Pancreas (tissue), 10 donors: Measurements from ENCODE around the gene GPR18. TPM values are rescaled to one million over a fixed set of nuclear protein-coding genes. Genes with fewer than 3 reads are reported as not detected.

Experiments used
- ATAC-seq, 4 donors: fragments of 200-7000 bp; cut with Tn5 transposase; one replicate each; pipeline versions ENCODE4 v1.8.0 to v1.9.1; 2020; ENCODE audit warnings: mild to moderate bottlenecking in 4 of 4, moderate library complexity in 4 of 4
- DNase-seq, 6 donors: peaks; one replicate each; pipeline ENCODE4 v3.0.0-alpha.2; 2020
- FAIRE-seq: peaks from 2 replicates; lab custom pipeline; 2012; peaks lifted over from hg19 to GRCh38; lab: Jason Lieb, UNC
- H3K27ac ChIP-seq, 4 donors: fragments of 200-600 bp; sonication (generic); 1 replicate in 3 of 4; 2 replicates in 1 of 4; pipeline versions ENCODE4 v1.5.0 to v1.8.0; 2020
- H3K27me3 ChIP-seq, 4 donors: fragments of 200-600 bp; one replicate each; pipeline ENCODE4 v1.8.0; 2021
- H3K36me3 ChIP-seq, 3 donors: fragments of 200-600 bp; sonication (generic) in 1 of 3; one replicate each; pipeline versions ENCODE4 v1.5.0 to v1.8.0; 2020 to 2021
- H3K4me1 ChIP-seq, 3 donors: fragments of 200-600 bp; one replicate each; pipeline ENCODE4 v1.8.0; 2021
- H3K4me3 ChIP-seq, 4 donors: fragments of 200-600 bp; sonication (generic) in 2 of 4; one replicate each; pipeline versions ENCODE4 v1.5.0 to v1.8.0; 2020 to 2021
- H3K9me3 ChIP-seq, 4 donors: fragments of 200-600 bp; one replicate each; pipeline ENCODE4 v1.8.0; 2021
- WGBS, 2 donors: extraction: QIAGEN DNeasy Blood & Tissue Kit; methylation state at CpG; one replicate each; pipeline ENCODE4 v1.1.7; 2013; 5-methylcytosine and 5-hydroxymethylcytosine counted together
- intact Hi-C, 3 donors: fragments of 100-400 bp; cut with DNase I; formaldehyde crosslinking; loops; one replicate each; pipeline versions ENCODE4 v1.11.1 to v1.14.2; 2022
- polyA plus RNA-seq, 2 donors: library from polyadenylated mRNA; stranded (reverse); fragments of 200-250 nt; gene quantifications; one replicate each; pipeline ENCODE4 v1.2.3, GENCODE V29; 2013
- total RNA-seq, 6 donors: library from RNA; stranded (reverse); fragmentation: NEBNext Ultra II Directional in 4 of 6; extraction: Animal tissue kit (Norgen Biotek cat#: 25700) in 4 of 6; gene quantifications; one replicate each; pipeline versions ENCODE4 v1.2.1 to v1.2.4, GENCODE V29; 2021 to 2023
- TF ChIP-seq, protein P1 (sequence below), 4 donors: fragments of 200-600 bp; sonication (generic) in 3 of 4; IDR thresholded peaks; one replicate each; pipeline versions ENCODE4 v1.5.0 to v1.8.0; 2021; ENCODE audit warnings: antibody characterized with exemption in 4 of 4
- donor health status: healthy with polysubstance abuse.
- donor health status: DM: no; HTN: no; CAD: no; lungs with moderate emphysema.
- donor health status: DM: no; HTN: no; CAD: no.
- donor health status: control.
- donor health status: control.
- donor health status: Bipolar disorder and iron deficiency.
- donor health status: DM: yes; HTN: yes; CAD: no.
- donor health status: DM: no; HTN: no; CAD: no.
- donor health status: DM: no; HTN: no; CAD: no.
- donor health status: DM: yes; HTN: yes; CAD: no.

GPR18 gene
- total and polyA plus RNA-seq, 8 donors: 0.14 to 0.22 TPM; not detected in 6

GRCh38 chr13:99269627-99270241, 11.6 kb upstream of the GPR18 start:
- Histone ChIP-seq H3K27me3 (no peaks in the 10 kb centered on the region), H3K9me3 (no peaks in the 10 kb centered on the region), H3K4me3 (no peak overlapping the region), H3K4me1 (no peaks in the 10 kb centered on the region), H3K36me3 (no peaks in the 10 kb centered on the region), H3K27ac (no peak overlapping the region)
- WGBS, 2 donors: 73 to 78% methylated on average over 3 of the region's 3 CpGs
- no peak for DNase-seq
- intact Hi-C loops: loop anchor here in 2 of 3 donors (5.0 to 10.0 kb wide), 3 partner anchors 92 to 168 kb away; no protein-coding TSS in a partner anchor
- FAIRE-seq: peak; percentile 90
- ATAC-seq: peak in 3 of 4 donors; percentile 79 to 87 (median 84)
- TF ChIP-seq, protein P1, sequence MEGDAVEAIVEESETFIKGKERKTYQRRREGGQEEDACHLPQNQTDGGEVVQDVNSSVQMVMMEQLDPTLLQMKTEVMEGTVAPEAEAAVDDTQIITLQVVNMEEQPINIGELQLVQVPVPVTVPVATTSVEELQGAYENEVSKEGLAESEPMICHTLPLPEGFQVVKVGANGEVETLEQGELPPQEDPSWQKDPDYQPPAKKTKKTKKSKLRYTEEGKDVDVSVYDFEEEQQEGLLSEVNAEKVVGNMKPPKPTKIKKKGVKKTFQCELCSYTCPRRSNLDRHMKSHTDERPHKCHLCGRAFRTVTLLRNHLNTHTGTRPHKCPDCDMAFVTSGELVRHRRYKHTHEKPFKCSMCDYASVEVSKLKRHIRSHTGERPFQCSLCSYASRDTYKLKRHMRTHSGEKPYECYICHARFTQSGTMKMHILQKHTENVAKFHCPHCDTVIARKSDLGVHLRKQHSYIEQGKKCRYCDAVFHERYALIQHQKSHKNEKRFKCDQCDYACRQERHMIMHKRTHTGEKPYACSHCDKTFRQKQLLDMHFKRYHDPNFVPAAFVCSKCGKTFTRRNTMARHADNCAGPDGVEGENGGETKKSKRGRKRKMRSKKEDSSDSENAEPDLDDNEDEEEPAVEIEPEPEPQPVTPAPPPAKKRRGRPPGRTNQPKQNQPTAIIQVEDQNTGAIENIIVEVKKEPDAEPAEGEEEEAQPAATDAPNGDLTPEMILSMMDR (IDR thresholded peaks at IDR 0.05): peak in 3 of 4 donors; percentile 21 to 23 (median 22)

DNA sequence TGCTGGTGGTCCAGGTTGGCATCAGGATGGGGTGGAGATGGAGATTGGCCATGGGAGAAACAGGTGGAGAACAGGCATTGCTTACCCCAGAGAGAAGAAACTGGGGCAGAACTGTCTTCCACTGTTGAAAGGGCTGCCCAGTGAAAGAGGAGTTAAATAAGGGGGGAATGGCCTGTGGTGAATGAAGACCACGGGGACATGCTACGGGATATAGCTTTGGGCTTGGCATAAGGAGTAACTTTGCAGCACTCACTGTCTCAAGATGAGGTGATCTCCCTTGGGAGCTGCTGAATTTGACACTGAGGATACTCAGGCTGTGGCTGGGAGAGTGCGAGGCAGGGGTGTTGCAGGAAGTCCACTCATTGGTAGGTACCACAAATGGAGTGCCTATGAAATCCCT, 10.6 kb upstream of the GPR18 start:
- no peak for FAIRE-seq
- intact Hi-C loops: loop anchor here in 2 of 3 donors (5.0 to 10.0 kb wide), 3 partner anchors 92 to 168 kb away; no protein-coding TSS in a partner anchor
- TF ChIP-seq, protein P1 (IDR thresholded peaks at IDR 0.05): no peak
- H3K27me3 ChIP-seq: no peaks in the 10 kb centered on the region
- no peaks in the 10 kb centered on the region for H3K9me3 ChIP-seq
- H3K4me1 ChIP-seq: no peaks in the 10 kb centered on the region
- no peaks in the 10 kb centered on the region for H3K36me3 ChIP-seq
- H3K27ac ChIP-seq: no peak overlapping the region
- DNase-seq: no peak
- WGBS, 2 donors: 92 to 93% methylated on average over 3 of the region's 3 CpGs
- ATAC-seq: no peak
- H3K4me3 ChIP-seq: no peak overlapping the region

DNA sequence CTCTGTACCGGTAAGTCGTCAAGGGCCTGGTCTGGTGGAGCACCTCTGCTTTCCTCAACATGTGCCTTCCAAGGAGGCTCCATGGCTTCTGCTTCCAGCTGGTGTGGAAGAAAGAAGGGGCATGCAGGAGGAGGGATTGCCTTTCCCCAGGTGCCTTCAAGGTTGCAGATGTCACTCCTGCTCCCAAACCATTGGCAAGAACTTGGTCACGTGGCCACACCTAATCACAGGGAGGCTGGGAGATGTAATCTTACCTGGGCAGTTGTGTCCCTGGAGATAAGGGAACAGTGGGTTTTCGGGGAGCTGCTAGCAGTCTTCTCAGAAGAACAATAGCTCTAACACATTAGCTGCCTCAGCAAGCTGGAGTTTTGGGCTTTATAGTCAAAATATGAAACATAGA, 9.7 kb upstream of the GPR18 start:
- ATAC-seq (no peak), DNase-seq (no peak), FAIRE-seq (no peak)
- no peaks in the 10 kb centered on the region for H3K9me3 ChIP-seq
- H3K27me3 ChIP-seq: no peaks in the 10 kb centered on the region
- H3K27ac ChIP-seq: no peak overlapping the region
- H3K4me3 ChIP-seq: no peak overlapping the region
- no peaks in the 10 kb centered on the region for H3K4me1 ChIP-seq
- 78 to 87% methylated on average over 4 of the region's 4 CpGs for WGBS, 2 donors
- TF ChIP-seq, protein P1 (IDR thresholded peaks at IDR 0.05): no peak
- intact Hi-C loops: loop anchor here in 2 of 3 donors (5.0 to 10.0 kb wide), 3 partner anchors 91 to 169 kb away; no protein-coding TSS in a partner anchor
- H3K36me3 ChIP-seq: no peaks in the 10 kb centered on the region

GRCh38 chr13:99266827-99267226, 8.6 kb upstream of the GPR18 start:
- no peak for FAIRE-seq
- no peaks in the 10 kb centered on the region for H3K36me3 ChIP-seq
- intact Hi-C loops: loop anchor here in 2 of 3 donors (5.0 to 10.0 kb wide), 3 partner anchors 90 to 170 kb away; no protein-coding TSS in a partner anchor
- no peak for ATAC-seq
- H3K4me1 ChIP-seq: no peaks in the 10 kb centered on the region
- H3K9me3 ChIP-seq: no peaks in the 10 kb centered on the region
- DNase-seq: no peak
- no peak overlapping the region for H3K4me3 ChIP-seq
- WGBS, 2 donors: 87 to 90% methylated on average over 6 of the region's 6 CpGs
- H3K27me3 ChIP-seq: no peaks in the 10 kb centered on the region
- H3K27ac ChIP-seq: no peak overlapping the region
- TF ChIP-seq, protein P1 (IDR thresholded peaks at IDR 0.05): no peak
